Neutrophil (primary cell): Measurements from ENCODE around the gene GNGT1.

ENCODE experiments used
- H3K27ac ChIP-seq: fragments of 200-600 bp; sonication (generic); 2 replicates; pipeline ENCODE4 v1.5.1; 2016; ENCODE audit warnings: mild to moderate bottlenecking, moderate library complexity
- H3K27me3 ChIP-seq: fragments of 200-600 bp; sonication (generic); 2 replicates; pipeline ENCODE4 v1.6.0; 2016; ENCODE audit warnings: mild to moderate bottlenecking
- H3K36me3 ChIP-seq: fragments of 200-600 bp; sonication (generic); 2 replicates; pipeline ENCODE4 v1.5.1; 2017
- H3K4me1 ChIP-seq, 2 experiments: fragments of 200-600 bp in 1 of 2; sonication (generic) in 1 of 2; 1 replicate in 1 of 2; 2 replicates in 1 of 2; pipeline versions ENCODE4 v1.5.1 to v1.6.1; 2013 to 2016; ENCODE audit warnings: low read depth in 1 of 2, low read length in 1 of 2, mild to moderate bottlenecking in 1 of 2, moderate library complexity in 1 of 2; ENCODE audit not compliant: control insufficient read depth in 1 of 2, insufficient read depth in 1 of 2
- H3K4me3 ChIP-seq, 2 experiments: fragments of 200-600 bp in 1 of 2; sonication (generic) in 1 of 2; 1 replicate in 1 of 2; 2 replicates in 1 of 2; pipeline ENCODE4 v1.5.1; 2013 to 2016; ENCODE audit warnings: low read depth in 1 of 2, low read length in 1 of 2, mild to moderate bottlenecking in 1 of 2, moderate library complexity in 1 of 2
- H3K9me3 ChIP-seq: fragments of 200-600 bp; sonication (generic); 2 replicates; pipeline ENCODE4 v1.5.1; 2016
- TF ChIP-seq, protein P1 (sequence below): fragments of 200-600 bp; sonication (generic); IDR thresholded peaks from 2 replicates; pipeline ENCODE4 v1.5.1; 2016; ENCODE audit warnings: antibody characterized with exemption

GNGT1 gene

DNA sequence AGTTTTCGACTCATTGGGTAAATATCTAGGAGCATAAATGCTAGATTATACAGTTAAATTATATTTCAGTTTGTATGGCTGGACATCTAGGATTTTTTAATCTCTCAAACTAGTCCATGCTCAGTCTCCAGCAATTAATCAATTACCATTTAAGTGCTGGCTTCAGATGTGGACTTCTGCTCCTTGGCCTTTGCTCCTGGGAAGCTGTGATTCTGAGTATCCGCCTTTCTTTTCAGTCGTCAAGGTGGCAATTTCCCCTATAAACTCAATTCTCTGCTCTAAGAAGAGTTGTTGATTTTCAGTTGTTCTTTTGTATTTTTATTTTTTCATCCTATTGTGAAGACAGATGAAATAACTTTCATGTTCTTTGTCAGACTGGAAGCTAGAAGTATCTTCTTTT lies 39.5 kb upstream of the GNGT1 start:
- H3K9me3 ChIP-seq, result no peaks in the 10 kb centered on the region
- no peaks in the 10 kb centered on the region for H3K4me1 ChIP-seq
- no peaks in the 10 kb centered on the region for H3K27me3 ChIP-seq
- TF ChIP-seq, protein P1, sequence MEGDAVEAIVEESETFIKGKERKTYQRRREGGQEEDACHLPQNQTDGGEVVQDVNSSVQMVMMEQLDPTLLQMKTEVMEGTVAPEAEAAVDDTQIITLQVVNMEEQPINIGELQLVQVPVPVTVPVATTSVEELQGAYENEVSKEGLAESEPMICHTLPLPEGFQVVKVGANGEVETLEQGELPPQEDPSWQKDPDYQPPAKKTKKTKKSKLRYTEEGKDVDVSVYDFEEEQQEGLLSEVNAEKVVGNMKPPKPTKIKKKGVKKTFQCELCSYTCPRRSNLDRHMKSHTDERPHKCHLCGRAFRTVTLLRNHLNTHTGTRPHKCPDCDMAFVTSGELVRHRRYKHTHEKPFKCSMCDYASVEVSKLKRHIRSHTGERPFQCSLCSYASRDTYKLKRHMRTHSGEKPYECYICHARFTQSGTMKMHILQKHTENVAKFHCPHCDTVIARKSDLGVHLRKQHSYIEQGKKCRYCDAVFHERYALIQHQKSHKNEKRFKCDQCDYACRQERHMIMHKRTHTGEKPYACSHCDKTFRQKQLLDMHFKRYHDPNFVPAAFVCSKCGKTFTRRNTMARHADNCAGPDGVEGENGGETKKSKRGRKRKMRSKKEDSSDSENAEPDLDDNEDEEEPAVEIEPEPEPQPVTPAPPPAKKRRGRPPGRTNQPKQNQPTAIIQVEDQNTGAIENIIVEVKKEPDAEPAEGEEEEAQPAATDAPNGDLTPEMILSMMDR, result no peak
- no peak overlapping the region for H3K27ac ChIP-seq
- H3K36me3 ChIP-seq, result no peaks in the 10 kb centered on the region
- no peak overlapping the region for H3K4me3 ChIP-seq

DNA sequence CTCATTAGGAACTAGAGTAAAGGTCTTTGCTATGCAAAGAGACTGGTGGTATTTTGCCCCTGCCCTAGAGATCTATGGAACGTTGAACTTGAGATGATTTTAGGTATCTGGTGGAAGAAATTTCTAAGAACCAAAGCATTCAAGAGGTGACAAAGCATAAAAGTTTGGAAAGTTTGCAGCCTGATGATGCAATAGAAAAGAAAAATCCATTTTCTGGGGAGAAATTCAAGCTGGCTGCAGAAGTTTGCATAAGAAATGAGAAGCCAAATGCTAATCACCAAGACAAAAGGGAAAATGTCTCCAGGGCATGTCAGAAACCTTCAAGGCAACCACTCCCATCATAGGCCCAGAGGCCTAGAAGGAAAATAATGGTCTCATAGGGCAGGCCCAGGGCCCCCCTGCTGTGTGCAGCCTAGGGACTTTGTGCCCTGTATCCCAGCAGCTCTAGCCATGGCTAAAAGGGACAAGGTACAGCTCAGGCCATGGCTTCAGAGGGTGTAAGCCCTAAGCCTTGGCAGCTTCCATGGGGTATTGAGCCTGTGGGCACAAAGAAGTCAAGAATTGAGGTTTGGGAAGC lies 32.3 kb upstream of the GNGT1 start:
- no peak overlapping the region for H3K4me3 ChIP-seq
- H3K9me3 ChIP-seq, result no peaks in the 10 kb centered on the region
- H3K36me3 ChIP-seq, result no peaks in the 10 kb centered on the region
- H3K4me1 ChIP-seq, result no peaks in the 10 kb centered on the region
- H3K27ac ChIP-seq, result no peak overlapping the region
- TF ChIP-seq, protein P1, result no peak
- no peaks in the 10 kb centered on the region for H3K27me3 ChIP-seq

DNA sequence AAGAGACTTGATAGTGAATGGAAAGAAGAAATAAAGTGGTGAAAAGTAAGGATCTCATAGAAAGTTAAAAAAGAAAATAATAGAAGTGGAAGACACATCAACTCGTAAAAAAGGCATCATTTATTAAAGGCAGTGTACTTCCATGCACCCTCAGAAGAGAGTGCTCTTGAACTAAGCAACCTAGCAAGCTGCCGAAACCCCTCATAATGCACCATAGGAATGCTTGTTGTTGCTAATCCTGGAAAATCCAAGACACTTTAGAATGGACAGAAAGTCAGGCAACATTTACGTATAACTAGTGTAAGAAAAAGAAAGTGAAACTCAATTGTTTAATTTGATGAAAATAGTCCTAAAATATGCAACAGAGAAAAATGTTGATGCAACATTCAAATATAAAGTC lies 28.6 kb upstream of the GNGT1 start:
- Histone ChIP-seq H3K27ac (no peak overlapping the region), H3K36me3 (no peaks in the 10 kb centered on the region), H3K4me3 (no peak overlapping the region), H3K9me3 (no peaks in the 10 kb centered on the region), H3K27me3 (no peaks in the 10 kb centered on the region), H3K4me1 (no peaks in the 10 kb centered on the region)
- TF ChIP-seq, protein P1, result no peak

DNA sequence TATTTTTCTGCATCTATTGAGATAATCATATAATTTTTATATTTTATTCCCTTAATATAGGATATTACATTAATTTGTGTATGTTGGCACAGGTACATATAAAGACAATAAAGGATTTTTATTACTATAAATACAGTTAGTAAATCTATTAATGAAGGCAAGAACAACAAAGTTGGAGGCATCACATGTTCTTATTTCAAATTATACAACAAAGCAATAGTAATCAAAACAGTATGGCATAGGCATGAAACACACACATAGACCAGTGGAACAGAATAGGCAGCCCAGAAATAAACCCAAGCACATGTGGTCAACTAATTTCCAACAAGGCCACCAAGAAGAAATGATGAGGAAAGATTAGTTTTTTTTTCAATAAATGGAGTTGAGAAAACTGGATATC lies 27.0 kb upstream of the GNGT1 start:
- TF ChIP-seq, protein P1, result no peak
- H3K36me3 ChIP-seq, result no peaks in the 10 kb centered on the region
- no peaks in the 10 kb centered on the region for H3K4me1 ChIP-seq
- no peak overlapping the region for H3K27ac ChIP-seq
- H3K9me3 ChIP-seq, result no peaks in the 10 kb centered on the region
- no peaks in the 10 kb centered on the region for H3K27me3 ChIP-seq
- H3K4me3 ChIP-seq, result no peak overlapping the region

DNA sequence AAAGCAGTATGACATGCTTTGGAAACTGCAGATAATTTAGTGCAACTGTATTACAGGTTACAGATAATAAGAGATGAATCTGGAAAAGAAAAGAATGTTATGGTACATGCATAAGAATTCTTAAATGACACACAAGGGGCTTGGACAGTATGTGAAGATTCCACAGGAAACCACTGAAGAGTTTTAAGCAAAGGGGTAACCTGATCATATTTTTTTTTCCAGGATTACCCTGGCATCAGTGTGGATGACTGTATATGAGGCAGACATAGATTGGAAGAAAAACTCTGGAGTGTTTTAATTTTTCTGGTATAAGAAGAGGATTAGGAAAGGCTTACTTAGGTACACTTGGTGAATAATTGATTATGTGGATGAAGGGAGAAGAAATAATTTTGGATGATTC lies 23.9 kb upstream of the GNGT1 start:
- peaks cover 6% of the 10 kb centered on the region for H3K27me3 ChIP-seq
- no peaks in the 10 kb centered on the region for H3K9me3 ChIP-seq
- H3K4me3 ChIP-seq, result no peak overlapping the region
- H3K27ac ChIP-seq, result no peak overlapping the region
- no peaks in the 10 kb centered on the region for H3K36me3 ChIP-seq
- no peaks in the 10 kb centered on the region for H3K4me1 ChIP-seq
- TF ChIP-seq, protein P1, result no peak
